GM19328 (cell line): ENCODE results near the gene SEMA3A.

ENCODE experiments used
- ATAC-seq: cut with Tn5 transposase; IDR thresholded peaks from one replicate; pipeline ENCODE4 v1.9.1; 2021; ENCODE audit warnings: mild to moderate bottlenecking, moderate library complexity; ENCODE audit not compliant: unreplicated experiment

The SEMA3A gene

GRCh38 chr7:84196084-84196503 lies 1.5 kb upstream of the SEMA3A start:
- no peak for ATAC-seq

- ATAC-seq: no peak
These were observed 889 bp upstream of the SEMA3A start for GRCh38 chr7:84195295-84196060.

GRCh38 chr7:84193747-84194146 lies 842 bp downstream of the SEMA3A start:
- ATAC-seq: no peak

- no peak for ATAC-seq
These were observed 2.7 kb downstream of the SEMA3A start for GRCh38 chr7:84191842-84192241.

- no peak for ATAC-seq
These were observed 3.3 kb downstream of the SEMA3A start for GRCh38 chr7:84191261-84191660.

GRCh38 chr7:84190016-84190705 lies 4.4 kb downstream of the SEMA3A start:
- no peak for ATAC-seq

- ATAC-seq: no peak
These were observed 5.7 kb downstream of the SEMA3A start for GRCh38 chr7:84188786-84189405.

GRCh38 chr7:84187813-84188510 lies 6.6 kb downstream of the SEMA3A start:
- ATAC-seq: no peak

- ATAC-seq: no peak
These were observed 7.3 kb downstream of the SEMA3A start for GRCh38 chr7:84187087-84187805.

GRCh38 chr7:84183741-84184140 lies 10.8 kb downstream of the SEMA3A start:
- no peak for ATAC-seq

GRCh38 chr7:84182301-84182700 lies 12.3 kb downstream of the SEMA3A start:
- ATAC-seq: no peak

- no peak for ATAC-seq
These were observed 13.0 kb downstream of the SEMA3A start for GRCh38 chr7:84181628-84182027.

- ATAC-seq: no peak
These were observed 16.7 kb downstream of the SEMA3A start for GRCh38 chr7:84177758-84178412.

- ATAC-seq: no peak
These were observed 17.9 kb downstream of the SEMA3A start for GRCh38 chr7:84176716-84177115.

- ATAC-seq: no peak
These were observed 19.1 kb downstream of the SEMA3A start for GRCh38 chr7:84175461-84175860.

GRCh38 chr7:84170646-84171045 lies 23.9 kb downstream of the SEMA3A start:
- ATAC-seq: no peak

GRCh38 chr7:84162584-84162983 lies 32.0 kb downstream of the SEMA3A start:
- ATAC-seq: no peak

GRCh38 chr7:84162125-84162524 lies 32.5 kb downstream of the SEMA3A start:
- ATAC-seq: no peak

GRCh38 chr7:84161398-84161797 lies 33.2 kb downstream of the SEMA3A start:
- no peak for ATAC-seq

- no peak for ATAC-seq
These were observed 35.2 kb downstream of the SEMA3A start for GRCh38 chr7:84159435-84159834.
